HepG2 (cell line): ENCODE measurements around the gene TP53I3. TPM values are rescaled to one million over a fixed set of nuclear protein-coding genes. Genes with fewer than 3 reads are reported as not detected.

Source experiments
- AHDC1 ChIP-seq: sonication (generic); formaldehyde crosslinking; IDR thresholded peaks from 2 replicates; pipeline ENCODE4 v1.5.1; 2020; ENCODE audit warnings: mild to moderate bottlenecking, missing genetic modification reagents, borderline replicate concordance
- FOXP4 ChIP-seq: sonication (generic); formaldehyde crosslinking; IDR thresholded peaks from 2 replicates; pipeline ENCODE4 v1.4.0; 2020; ENCODE audit warnings: missing genetic modification reagents
- HIVEP1 ChIP-seq: sonication (generic); formaldehyde crosslinking; IDR thresholded peaks from 2 replicates; pipeline ENCODE4 v1.4.0; 2020; ENCODE audit warnings: mild to moderate bottlenecking, missing genetic modification reagents
- KMT2A ChIP-seq: sonication (generic); formaldehyde crosslinking; IDR thresholded peaks from 2 replicates; pipeline ENCODE4 v1.4.0; 2020; ENCODE audit warnings: missing genetic modification reagents
- SATB2 ChIP-seq: sonication (generic); formaldehyde crosslinking; IDR thresholded peaks from 2 replicates; pipeline ENCODE4 v1.5.0; 2020; ENCODE audit warnings: missing genetic modification reagents
- SP1 ChIP-seq, 2 experiments: fragments of 450-650 bp in 1 of 2; sonication (generic) in 1 of 2; formaldehyde crosslinking in 1 of 2; IDR thresholded peaks; 2 replicates each; pipeline versions ENCODE4 v1.4.0 to v1.6.1; 2016 to 2020; ENCODE audit warnings: missing genetic modification reagents in 1 of 2
- SRF ChIP-seq: IDR thresholded peaks from 2 replicates; pipeline ENCODE4 v1.6.1; 2011; ENCODE audit warnings: mild to moderate bottlenecking, low read depth, low read length, moderate library complexity
- TAF1 ChIP-seq: sonication (generic); formaldehyde crosslinking; IDR thresholded peaks from 2 replicates; pipeline ENCODE4 v1.4.0; 2020; ENCODE audit warnings: missing genetic modification reagents
- ZFP1 ChIP-seq: IDR thresholded peaks from 2 replicates; pipeline ENCODE4 v1.6.1; 2016
- ZFY ChIP-seq: sonication (generic); formaldehyde crosslinking; IDR thresholded peaks from 2 replicates; pipeline ENCODE4 v1.4.0; 2020; ENCODE audit warnings: missing genetic modification reagents
- ZNF644 ChIP-seq: IDR thresholded peaks from 2 replicates; pipeline ENCODE4 v1.6.1; 2016; ENCODE audit warnings: low read depth
- ZNF660 ChIP-seq: sonication (generic); formaldehyde crosslinking; IDR thresholded peaks from 2 replicates; pipeline ENCODE4 v1.5.1; 2020; ENCODE audit warnings: mild to moderate bottlenecking, low read depth, missing genetic modification reagents, borderline replicate concordance
- polyA plus RNA-seq, 8 experiments: library from polyadenylated mRNA; depleted of rRNA in 3 of 8; stranded (reverse) in 7 of 8; unstranded in 1 of 8; fragments of >200 nt; fragmentation: Illumina TruSeq in 4 of 8; extraction: Trizol in 4 of 8; gene quantifications; 2 replicates each; pipeline versions ENCODE4 v1.2.1 to v1.2.3, GENCODE V29; 2011 to 2016; ENCODE audit warnings: low read depth in 4 of 8, missing spikeins in 1 of 8, mixed read lengths in 1 of 8; ENCODE audit not compliant: insufficient read depth in 1 of 8
- total RNA-seq, 5 experiments: library from RNA; depleted of rRNA; stranded (reverse); fragments of >200 nt; fragmentation: Illumina TruSeq; extraction: Trizol; gene quantifications; 2 replicates each; pipeline ENCODE4 v1.2.3, GENCODE V29; 2016; ENCODE audit warnings: low read depth in 1 of 5
- TF ChIP-seq, protein P1 (sequence below): sonication (generic); formaldehyde crosslinking; IDR thresholded peaks from 2 replicates; pipeline ENCODE4 v1.4.0; 2020; ENCODE audit warnings: mild to moderate bottlenecking, missing genetic modification reagents
- TF ChIP-seq, protein P2 (sequence below): sonication (generic); formaldehyde crosslinking; IDR thresholded peaks from 2 replicates; pipeline ENCODE4 v1.4.0; 2020; ENCODE audit warnings: missing genetic modification reagents, borderline replicate concordance

Gene TP53I3
- total and polyA plus RNA-seq, 2 of the 13 experiments (the other 11 are each of a cell fraction or from before 2014, with no cell fraction given) = 25.0 to 44.1 TPM

DNA sequence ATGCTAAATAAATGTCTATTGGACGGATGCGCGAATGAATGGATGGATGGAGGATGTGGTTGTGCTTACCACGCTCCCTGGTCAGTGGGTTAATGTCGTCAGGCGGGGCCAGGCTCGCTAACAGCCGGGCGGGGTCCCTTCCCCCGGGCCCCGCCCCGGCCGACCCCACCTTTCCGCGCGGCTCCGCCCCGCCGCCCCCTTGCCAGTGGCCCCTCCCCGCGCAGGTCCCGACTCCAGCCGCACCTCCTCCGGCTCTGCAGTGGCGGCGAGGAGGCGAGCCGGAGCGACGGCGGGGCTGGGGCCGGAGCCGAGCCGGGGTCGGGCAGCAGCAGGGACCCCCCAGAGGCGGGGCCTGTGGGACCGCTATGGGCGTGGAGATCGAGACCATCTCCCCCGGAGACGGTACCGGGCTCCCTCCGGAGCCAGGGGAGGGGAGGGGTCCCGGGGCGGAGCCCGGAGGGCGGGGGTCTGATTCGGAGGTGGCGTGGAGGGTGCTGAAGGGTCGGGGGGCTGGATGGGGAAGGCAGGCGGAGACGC lies 35.1 kb downstream of the TP53I3 start, which contains the start of gene FKBP1B (continued):
- 0 out of 2 replicates have a peak, but pooled peaks have one; percentile 15 for TF ChIP-seq FOXP4
- no peak; the same call in 1 of the 2 replicates for TF ChIP-seq ZFP1
- no peak for TF ChIP-seq SP1 (IDR thresholded peaks at IDR 0.05)
- peak; percentile 68 for TF ChIP-seq SP1 (CRISPR knock-in tag; IDR thresholded peaks at IDR 0.05)
- TF ChIP-seq ZNF644 (CRISPR knock-in tag) = no peak
- TF ChIP-seq, protein P1, sequence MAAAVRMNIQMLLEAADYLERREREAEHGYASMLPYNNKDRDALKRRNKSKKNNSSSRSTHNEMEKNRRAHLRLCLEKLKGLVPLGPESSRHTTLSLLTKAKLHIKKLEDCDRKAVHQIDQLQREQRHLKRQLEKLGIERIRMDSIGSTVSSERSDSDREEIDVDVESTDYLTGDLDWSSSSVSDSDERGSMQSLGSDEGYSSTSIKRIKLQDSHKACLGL (CRISPR knock-in tag) = no peak; the same call in 1 of the 2 replicates
- no peak for TF ChIP-seq SATB2 (CRISPR knock-in tag)
- no peak; the same call in none of the 2 replicates for TF ChIP-seq ZFY (CRISPR knock-in tag)
- TF ChIP-seq KMT2A = no peak
- TF ChIP-seq, protein P2, sequence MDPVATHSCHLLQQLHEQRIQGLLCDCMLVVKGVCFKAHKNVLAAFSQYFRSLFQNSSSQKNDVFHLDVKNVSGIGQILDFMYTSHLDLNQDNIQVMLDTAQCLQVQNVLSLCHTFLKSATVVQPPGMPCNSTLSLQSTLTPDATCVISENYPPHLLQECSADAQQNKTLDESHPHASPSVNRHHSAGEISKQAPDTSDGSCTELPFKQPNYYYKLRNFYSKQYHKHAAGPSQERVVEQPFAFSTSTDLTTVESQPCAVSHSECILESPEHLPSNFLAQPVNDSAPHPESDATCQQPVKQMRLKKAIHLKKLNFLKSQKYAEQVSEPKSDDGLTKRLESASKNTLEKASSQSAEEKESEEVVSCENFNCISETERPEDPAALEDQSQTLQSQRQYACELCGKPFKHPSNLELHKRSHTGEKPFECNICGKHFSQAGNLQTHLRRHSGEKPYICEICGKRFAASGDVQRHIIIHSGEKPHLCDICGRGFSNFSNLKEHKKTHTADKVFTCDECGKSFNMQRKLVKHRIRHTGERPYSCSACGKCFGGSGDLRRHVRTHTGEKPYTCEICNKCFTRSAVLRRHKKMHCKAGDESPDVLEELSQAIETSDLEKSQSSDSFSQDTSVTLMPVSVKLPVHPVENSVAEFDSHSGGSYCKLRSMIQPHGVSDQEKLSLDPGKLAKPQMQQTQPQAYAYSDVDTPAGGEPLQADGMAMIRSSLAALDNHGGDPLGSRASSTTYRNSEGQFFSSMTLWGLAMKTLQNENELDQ (CRISPR knock-in tag) = no peak
- no peak for TF ChIP-seq AHDC1 (CRISPR knock-in tag)
- TF ChIP-seq HIVEP1 = no peak; the same call in 1 of the 2 replicates
- no peak for TF ChIP-seq SRF
- no peak for TF ChIP-seq ZNF660 (CRISPR knock-in tag)
- peak; percentile 78 for TF ChIP-seq TAF1 (CRISPR knock-in tag)
